NOMO-1 treated with dmso at 0.1 percent for 144 hours (cell line): Measurements from ENCODE around the gene TNS4.

ENCODE experiments used
- DNase-seq: peaks from one replicate; lab custom pipeline; 2025; ENCODE audit not compliant: unreplicated experiment; lab: John Stamatoyannopoulos, UW

TNS4 gene

GRCh38 chr17:40475234-40475908, 26.1 kb downstream of the TNS4 start:
- DNase-seq = no peak

GRCh38 chr17:40474419-40475002, 26.9 kb downstream of the TNS4 start:
- no peak for DNase-seq

- no peak for DNase-seq
Observed at GRCh38 chr17:40473573-40474365, 27.7 kb downstream of the TNS4 start.

GRCh38 chr17:40472733-40473452, 28.5 kb downstream of the TNS4 start:
- DNase-seq = no peak

GRCh38 chr17:40471846-40472732, 29.3 kb downstream of the TNS4 start:
- DNase-seq = no peak

- no peak for DNase-seq
Observed at GRCh38 chr17:40470932-40471828, 30.2 kb downstream of the TNS4 start.

GRCh38 chr17:40469805-40470675, 31.4 kb downstream of the TNS4 start:
- DNase-seq = no peak

GRCh38 chr17:40468560-40468959, 32.9 kb downstream of the TNS4 start:
- no peak for DNase-seq

GRCh38 chr17:40467281-40467867, 34.0 kb downstream of the TNS4 start:
- DNase-seq = no peak

GRCh38 chr17:40466298-40466971, 35.0 kb downstream of the TNS4 start:
- no peak for DNase-seq

GRCh38 chr17:40464392-40464855, 37.0 kb downstream of the TNS4 start:
- no peak for DNase-seq

- no peak for DNase-seq
Observed at GRCh38 chr17:40463122-40463550, 38.3 kb downstream of the TNS4 start.

- no peak for DNase-seq
Observed at GRCh38 chr17:40462343-40463121, 38.9 kb downstream of the TNS4 start.

GRCh38 chr17:40461732-40462342, 39.6 kb downstream of the TNS4 start:
- no peak for DNase-seq

GRCh38 chr17:40460968-40461731, 40.3 kb downstream of the TNS4 start:
- DNase-seq = no peak

GRCh38 chr17:40460604-40460967, 40.8 kb downstream of the TNS4 start:
- DNase-seq = no peak
